HepG2 (cell line): ENCODE results near the gene ATP1A1. TPM values are rescaled to one million over a fixed set of nuclear protein-coding genes. Genes with fewer than 3 reads are reported as not detected.

ENCODE experiments used
- AKNA ChIP-seq: sonication (generic); formaldehyde crosslinking; IDR thresholded peaks from 2 replicates; pipeline ENCODE4 v1.4.0; 2020; ENCODE audit warnings: missing genetic modification reagents, borderline replicate concordance
- CHD4 ChIP-seq: fragments of 200-600 bp; sonication (generic); IDR thresholded peaks from 2 replicates; pipeline ENCODE4 v1.7.0; 2017; ENCODE audit warnings: mild to moderate bottlenecking, low read length, borderline replicate concordance
- CSRNP2 ChIP-seq: sonication (generic); formaldehyde crosslinking; conservative IDR thresholded peaks from 2 replicates; pipeline ENCODE4 v1.8.0; 2022; ENCODE audit warnings: low read depth, missing genetic modification reagents
- ELF3 ChIP-seq: IDR thresholded peaks from 2 replicates; pipeline ENCODE4 v1.6.1; 2016; ENCODE audit warnings: missing genetic modification reagents, missing compliant biosample characterization
- HNRNPUL1 ChIP-seq: fragments of 200-400 bp; formaldehyde crosslinking; IDR thresholded peaks from 2 replicates; pipeline ENCODE4 v1.6.1; 2017; ENCODE audit warnings: low read depth, mild to moderate bottlenecking, low read length, moderate library complexity
- HOXD1 ChIP-seq: sonication (generic); formaldehyde crosslinking; IDR thresholded peaks from 2 replicates; pipeline ENCODE4 v1.5.0; 2020; ENCODE audit warnings: missing genetic modification reagents
- KLF13 ChIP-seq: sonication (generic); formaldehyde crosslinking; IDR thresholded peaks from 2 replicates; pipeline ENCODE4 v1.4.0; 2020; ENCODE audit warnings: mild to moderate bottlenecking, missing genetic modification reagents
- PBX2 ChIP-seq: IDR thresholded peaks from 2 replicates; pipeline ENCODE4 v1.6.1; 2016; ENCODE audit warnings: control low read depth
- RXRB ChIP-seq: IDR thresholded peaks from 2 replicates; pipeline ENCODE4 v1.6.1; 2016; ENCODE audit warnings: borderline replicate concordance, missing genetic modification reagents, missing compliant biosample characterization
- SKI ChIP-seq: fragments of 450-650 bp; IDR thresholded peaks from one replicate; pipeline ENCODE4 v1.6.1; 2018; ENCODE audit warnings: mild to moderate bottlenecking; ENCODE audit not compliant: partially characterized antibody
- SOX13 ChIP-seq, 3 experiments: fragments of 450-650 bp in 1 of 3; sonication (generic) in 1 of 3; formaldehyde crosslinking in 1 of 3; IDR thresholded peaks in 2 of 3; conservative IDR thresholded peaks in 1 of 3; 2 replicates each; pipeline versions ENCODE4 v1.5.0 to v1.6.1; 2016 to 2020; ENCODE audit warnings: antibody characterized with exemption in 1 of 3, mild to moderate bottlenecking in 1 of 3, missing compliant biosample characterization in 1 of 3, missing genetic modification reagents in 1 of 3, moderate library complexity in 1 of 3
- ZNF20 ChIP-seq: sonication (generic); formaldehyde crosslinking; IDR thresholded peaks from 2 replicates; pipeline ENCODE4 v1.4.0; 2020; ENCODE audit warnings: mild to moderate bottlenecking, moderate library complexity, missing genetic modification reagents
- ZNF260 ChIP-seq: sonication (generic); formaldehyde crosslinking; IDR thresholded peaks from 2 replicates; pipeline ENCODE4 v1.4.0; 2020; ENCODE audit warnings: missing genetic modification reagents, low read depth, mild to moderate bottlenecking, borderline replicate concordance
- ZNF563 ChIP-seq: sonication (generic); formaldehyde crosslinking; IDR thresholded peaks from 2 replicates; pipeline ENCODE4 v1.8.0; 2022; ENCODE audit warnings: mild to moderate bottlenecking, moderate library complexity, missing genetic modification reagents
- ZNF747 ChIP-seq: sonication (generic); formaldehyde crosslinking; IDR thresholded peaks from 2 replicates; pipeline ENCODE4 v1.8.1; 2023; ENCODE audit warnings: missing genetic modification reagents, mild to moderate bottlenecking, borderline replicate concordance
- ZNF788 ChIP-seq: sonication (generic); formaldehyde crosslinking; IDR thresholded peaks from 2 replicates; pipeline ENCODE4 v1.5.0; 2020; ENCODE audit warnings: mild to moderate bottlenecking, missing genetic modification reagents, borderline replicate concordance
- ZSCAN22 ChIP-seq: sonication (generic); formaldehyde crosslinking; IDR thresholded peaks from 2 replicates; pipeline ENCODE4 v1.4.0; 2020; ENCODE audit warnings: mild to moderate bottlenecking, missing genetic modification reagents
- polyA plus RNA-seq, 8 experiments: library from polyadenylated mRNA; depleted of rRNA in 3 of 8; stranded (reverse) in 7 of 8; unstranded in 1 of 8; fragments of >200 nt; fragmentation: Illumina TruSeq in 4 of 8; extraction: Trizol in 4 of 8; gene quantifications; 2 replicates each; pipeline versions ENCODE4 v1.2.1 to v1.2.3, GENCODE V29; 2011 to 2016; ENCODE audit warnings: low read depth in 4 of 8, missing spikeins in 1 of 8, mixed read lengths in 1 of 8; ENCODE audit not compliant: insufficient read depth in 1 of 8
- total RNA-seq, 5 experiments: library from RNA; depleted of rRNA; stranded (reverse); fragments of >200 nt; fragmentation: Illumina TruSeq; extraction: Trizol; gene quantifications; 2 replicates each; pipeline ENCODE4 v1.2.3, GENCODE V29; 2016; ENCODE audit warnings: low read depth in 1 of 5
- TF ChIP-seq, protein P1 (sequence below): sonication (generic); formaldehyde crosslinking; IDR thresholded peaks from 2 replicates; pipeline ENCODE4 v1.4.0; 2020; ENCODE audit warnings: missing genetic modification reagents, mild to moderate bottlenecking, borderline replicate concordance

Gene ATP1A1
- total and polyA plus RNA-seq, 2 of the 13 experiments (the other 11 are each of a cell fraction or from before 2014, with no cell fraction given): 280 to 705 TPM

DNA sequence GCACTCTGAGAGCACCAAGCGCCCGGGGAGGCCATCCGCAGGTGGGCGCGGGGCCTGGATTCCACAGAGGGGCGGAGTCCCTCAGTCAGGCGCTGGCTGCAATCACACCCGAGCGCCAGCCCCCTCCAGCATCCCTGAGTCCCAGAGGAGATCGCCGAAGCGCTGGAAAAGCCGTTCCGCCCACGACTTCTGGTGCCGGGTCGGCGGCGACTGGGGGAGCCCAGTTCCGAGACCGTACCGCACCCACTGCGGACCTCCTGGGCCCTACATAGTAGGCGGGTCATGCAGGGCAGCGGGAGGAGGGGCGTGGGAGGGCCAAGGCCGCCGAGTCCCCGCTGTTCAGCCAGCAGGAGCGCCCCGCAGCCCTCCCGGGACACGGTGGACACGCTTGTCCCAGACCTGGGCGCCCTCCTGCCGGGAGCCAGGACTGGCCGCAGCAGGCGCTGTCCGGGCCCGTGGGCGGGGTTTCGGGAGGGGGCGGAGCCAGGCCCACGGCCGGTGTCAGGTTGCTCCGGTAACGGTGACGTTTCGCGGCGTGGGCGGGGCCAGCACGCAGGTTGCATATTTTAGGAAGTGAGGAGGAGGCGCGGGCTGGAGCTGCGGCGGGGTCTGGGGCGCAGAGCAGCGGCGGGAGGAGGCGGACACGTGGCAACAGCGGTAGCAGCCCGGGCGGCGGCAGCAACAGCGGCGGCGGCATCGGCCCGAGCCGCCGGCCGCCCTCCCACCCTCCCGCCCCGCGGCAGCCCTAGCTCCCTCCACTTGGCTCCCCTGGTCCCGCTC lies at the start of gene ATP1A1 (continued):
- TF ChIP-seq, protein P1, sequence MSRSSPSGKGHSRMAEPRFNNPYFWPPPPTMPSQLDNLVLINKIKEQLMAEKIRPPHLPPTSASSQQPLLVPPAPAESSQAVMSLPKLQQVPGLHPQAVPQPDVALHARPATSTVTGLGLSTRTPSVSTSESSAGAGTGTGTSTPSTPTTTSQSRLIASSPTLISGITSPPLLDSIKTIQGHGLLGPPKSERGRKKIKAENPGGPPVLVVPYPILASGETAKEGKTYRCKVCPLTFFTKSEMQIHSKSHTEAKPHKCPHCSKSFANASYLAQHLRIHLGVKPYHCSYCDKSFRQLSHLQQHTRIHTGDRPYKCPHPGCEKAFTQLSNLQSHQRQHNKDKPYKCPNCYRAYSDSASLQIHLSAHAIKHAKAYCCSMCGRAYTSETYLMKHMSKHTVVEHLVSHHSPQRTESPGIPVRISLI (CRISPR knock-in tag): no peak
- peak; percentile 20; the same call in 1 of the 2 replicates for TF ChIP-seq ELF3 (CRISPR knock-in tag)
- TF ChIP-seq AKNA (CRISPR knock-in tag): no peak
- TF ChIP-seq KLF13 (CRISPR knock-in tag): no peak
- TF ChIP-seq CHD4: no peak
- peak; percentile 60 for TF ChIP-seq RXRB (CRISPR knock-in tag)
- TF ChIP-seq ZNF563 (CRISPR knock-in tag): 0 out of 2 replicates have a peak, but pooled peaks have one; percentile 16
- peak; percentile 14; the same call in 1 of the 2 replicates for TF ChIP-seq ZNF747
- peak; percentile 55; the same call in 1 of the 2 replicates for TF ChIP-seq ZNF788 (CRISPR knock-in tag)
- peak; percentile 52; the same call in 1 of the 2 replicates for TF ChIP-seq HOXD1
- TF ChIP-seq ZSCAN22 (CRISPR knock-in tag): no peak
- no peak for TF ChIP-seq SKI
- no peak for TF ChIP-seq CSRNP2
- TF ChIP-seq ZNF20: no peak
- no peak for TF ChIP-seq PBX2 (CRISPR knock-in tag)
- no peak for TF ChIP-seq SOX13 (IDR thresholded peaks at IDR 0.05)
- peak in 1 of 2 experiments; percentile 36; a peak in 1 of 4 replicates for TF ChIP-seq SOX13 (CRISPR knock-in tag; conservative IDR thresholded peaks at IDR 0.05 in 1 of 2, IDR thresholded peaks at IDR 0.05 in 1 of 2)
- no peak for TF ChIP-seq ZNF260 (CRISPR knock-in tag)
- no peak for TF ChIP-seq HNRNPUL1
